Thyroid gland (tissue), 4 donors: ENCODE measurements around the gene SLC5A3.
A peak's percentile ranks its signal among the peaks of the same experiment; 100 is the strongest.

Source experiments
- CTCF ChIP-seq, 6 experiments: fragments of 200-600 bp in 3 of 6; fragments of 450-650 bp in 3 of 6; sonication (generic) in 3 of 6; IDR thresholded peaks; one replicate each; pipeline ENCODE4 v1.5.1; 2016 to 2019; ENCODE audit warnings: antibody characterized with exemption in 6 of 6, mild to moderate bottlenecking in 2 of 6, inconsistent platforms in 1 of 6, moderate library complexity in 1 of 6
- POLR2A ChIP-seq, 2 donors: fragments of 450-650 bp; IDR thresholded peaks; one replicate each; pipeline ENCODE4 v1.6.1; 2017; ENCODE audit warnings: antibody characterized with exemption in 2 of 2, mild to moderate bottlenecking in 2 of 2, moderate library complexity in 1 of 2

- peak in 2 of 6 experiments; percentile 11 to 53 for TF ChIP-seq CTCF (IDR thresholded peaks at IDR 0.05)
- peak; percentile 96 to 99 for TF ChIP-seq POLR2A (IDR thresholded peaks at IDR 0.05)
Observed at GRCh38 chr21:34073032-34073748, at the start of gene SLC5A3, which contains the start of gene MRPS6.
